Panc1 (cell line): ENCODE data around the gene PKP3. TPM values are rescaled to one million over a fixed set of nuclear protein-coding genes. Genes with fewer than 3 reads are reported as not detected.

Source experiments
- ATAC-seq: fragments of 200-7000 bp; cut with Tn5 transposase; 2 replicates; pipeline ENCODE4 v1.9.1; 2020; ENCODE audit warnings: mild to moderate bottlenecking, moderate library complexity
- BruUV-seq: library from RNA; stranded (reverse); fragments of 400-500 nt; replicated peaks from 2 replicates; lab custom pipeline; 2021; lab: Mats Ljungman, UMichigan
- CTCF ChIA-PET: fragments of 300-600 bp; sonication (Branson Sonifier 250); formaldehyde crosslinking; loops from one replicate; lab custom pipeline; 2022; ENCODE audit warnings: antibody characterized with exemption; lab: Charles Lee
- POLR2A ChIA-PET: fragments of 300-600 bp; sonication (Branson Sonifier 250); formaldehyde crosslinking; loops from one replicate; lab custom pipeline; 2022; ENCODE audit warnings: antibody characterized with exemption; lab: Charles Lee
- DNase-seq: peaks from one replicate; pipeline ENCODE4 v3.0.0-alpha.2; 2010; ENCODE audit warnings: low read depth, low spot score
- H3K27ac ChIP-seq: 2 replicates; pipeline ENCODE4 v1.5.1; 2011; ENCODE audit warnings: mild to moderate bottlenecking, low read length, inconsistent platforms
- H3K27me3 ChIP-seq: fragments of 200-500 bp; sonication (Bioruptor generic); 2 replicates; pipeline ENCODE4 v1.6.0; 2014; ENCODE audit warnings: low read length, inconsistent platforms; ENCODE audit not compliant: control insufficient read depth, insufficient read depth
- H3K36me3 ChIP-seq: fragments of 200-500 bp; sonication (Bioruptor generic); 2 replicates; pipeline ENCODE4 v1.5.1; 2014; ENCODE audit warnings: inconsistent platforms, mild to moderate bottlenecking, low read length, moderate library complexity; ENCODE audit not compliant: control insufficient read depth, insufficient read depth
- H3K4me1 ChIP-seq: 2 replicates; pipeline ENCODE4 v1.5.1; 2011; ENCODE audit warnings: inconsistent platforms, mild to moderate bottlenecking, low read length, moderate library complexity; ENCODE audit not compliant: control insufficient read depth, insufficient read depth
- H3K4me3 ChIP-seq, 2 experiments: 2 replicates each; pipeline ENCODE4 v1.5.1; 2011 to 2012; ENCODE audit warnings: low read depth in 2 of 2, low read length in 2 of 2, mild to moderate bottlenecking in 2 of 2, inconsistent platforms in 1 of 2, moderate library complexity in 1 of 2
- H3K9me3 ChIP-seq: fragments of 200-500 bp; sonication (Bioruptor generic); 2 replicates; pipeline ENCODE4 v1.5.1; 2014; ENCODE audit warnings: low read depth, mild to moderate bottlenecking, inconsistent platforms, low read length, moderate library complexity; ENCODE audit not compliant: control insufficient read depth, insufficient read depth
- CTCF ChIP-seq: fragments of 450-650 bp; IDR thresholded peaks from 2 replicates; pipeline ENCODE4 v1.5.1; 2017; ENCODE audit warnings: mild to moderate bottlenecking
- POLR2AphosphoS5 ChIP-seq: IDR thresholded peaks from 2 replicates; pipeline ENCODE4 v1.6.1; 2012; ENCODE audit warnings: mild to moderate bottlenecking, low read depth, low read length, moderate library complexity
- REST ChIP-seq, 2 experiments: IDR thresholded peaks; 2 replicates each; pipeline ENCODE4 v1.6.1; 2011 to 2012; ENCODE audit warnings: low read depth in 2 of 2, control low read depth in 1 of 2, low read length in 1 of 2, mild to moderate bottlenecking in 1 of 2, moderate library complexity in 1 of 2; ENCODE audit not compliant: insufficient read depth in 1 of 2
- SIN3A ChIP-seq: IDR thresholded peaks from 2 replicates; pipeline ENCODE4 v1.6.1; 2012; ENCODE audit warnings: low read depth, mild to moderate bottlenecking, low read length, moderate library complexity, borderline replicate concordance; ENCODE audit not compliant: insufficient read depth
- TCF7L2 ChIP-seq: IDR thresholded peaks from 2 replicates; pipeline ENCODE4 v1.6.1; 2011; ENCODE audit warnings: mild to moderate bottlenecking, low read depth, low read length, inconsistent platforms
- in situ Hi-C: cut with HindIII; loops from 2 replicates; pipeline ENCODE4 v1.10.0; 2016; ENCODE audit warnings: low sequenced_read_pairs, low pct_unique_long_range_greater_than_20kb
- intact Hi-C: fragments of 100-400 bp; cut with micrococcal nuclease; formaldehyde crosslinking; loops from one replicate; pipeline ENCODE4 v1.10.0; 2022; ENCODE audit not compliant: unreplicated experiment
- total RNA-seq: library from RNA; stranded (reverse); gene quantifications from one replicate; pipeline ENCODE4 v1.2.1, GENCODE V29; 2021; ENCODE audit not compliant: unreplicated experiment

Gene PKP3
- total RNA-seq, 1 experiment from 2014 or later = 36.8 TPM

GRCh38 chr11:386483-386882, 7.5 kb upstream of the PKP3 start:
- CTCF ChIA-PET = no interaction called here
- H3K36me3 ChIP-seq = no peaks in the 10 kb centered on the region; the same call in 1 of the 2 replicates
- ATAC-seq = no peak

GRCh38 chr11:387193-387793, 6.7 kb upstream of the PKP3 start:
- Histone ChIP-seq H3K4me3 (no peak overlapping the region), H3K27ac (no peak overlapping the region)
- CTCF ChIA-PET = no interaction called here

More at GRCh38 chr11:386483-386882, 7.5 kb upstream of the PKP3 start:
- TF ChIP-seq POLR2AphosphoS5 (no peak), TCF7L2 (no peak), REST (IDR thresholded peaks at IDR 0.05; ENCODE audit: insufficient read depth in 1 of 2, low read depth in 2 of 2, low read length in 1 of 2) (no peak), CTCF (no peak), SIN3A (no peak)
- peaks cover 8% of the 10 kb centered on the region; the same call in 1 of the 2 replicates for H3K9me3 ChIP-seq
- intact Hi-C loops = no loop called here
- POLR2A ChIA-PET = no interaction called here
- H3K27ac ChIP-seq = no peak overlapping the region
- no peaks in the 10 kb centered on the region for H3K27me3 ChIP-seq
- in situ Hi-C loops = no loop called here
- H3K4me3 ChIP-seq = no peak overlapping the region
- peaks cover 1% of the 10 kb centered on the region; the same call in 1 of the 2 replicates for H3K4me1 ChIP-seq
- no peak for DNase-seq
- BruUV-seq = no TSS peak

More at GRCh38 chr11:387193-387793, 6.7 kb upstream of the PKP3 start:
- POLR2A ChIA-PET = no interaction called here
- DNase-seq (no peak), ATAC-seq (no peak)
- Histone ChIP-seq H3K9me3 (peaks cover 8% of the 10 kb centered on the region; the same call in 1 of the 2 replicates), H3K27me3 (no peaks in the 10 kb centered on the region), H3K36me3 (no peaks in the 10 kb centered on the region), H3K4me1 (peaks cover 7% of the 10 kb centered on the region; the same call in 1 of the 2 replicates)
- BruUV-seq = no TSS peak
- in situ Hi-C loops (no loop called here), intact Hi-C loops (no loop called here)
- no peak for TF ChIP-seq CTCF
- TF ChIP-seq POLR2AphosphoS5 = no peak
- TF ChIP-seq REST (IDR thresholded peaks at IDR 0.05; ENCODE audit: insufficient read depth in 1 of 2, low read depth in 2 of 2, low read length in 1 of 2) = no peak
- TF ChIP-seq TCF7L2 = no peak
- no peak for TF ChIP-seq SIN3A
